Adipose tissue (tissue), 3 donors: ENCODE data around the gene CPN2. TPM values are rescaled to one million over a fixed set of nuclear protein-coding genes. Genes with fewer than 3 reads are reported as not detected.

Experiments used
- H3K27ac ChIP-seq: one replicate; pipeline ENCODE4 v1.5.1; 2013; ENCODE audit warnings: low read depth, low read length
- WGBS, 3 donors: extraction: QIAGEN DNeasy Blood & Tissue Kit; methylation state at CpG; one replicate each; pipeline ENCODE4 v1.1.7; 2013; 5-methylcytosine and 5-hydroxymethylcytosine counted together
- polyA plus RNA-seq, 3 donors: library from polyadenylated mRNA; stranded (reverse); fragments of 200-250 nt; gene quantifications; one replicate each; pipeline ENCODE4 v1.2.3, GENCODE V29; 2013
- donor health status: healthy with polysubstance abuse.
- donor health status: Bipolar disorder and iron deficiency.
- donor health status: healthy.

The CPN2 gene
- polyA plus RNA-seq, 3 donors, result 0.22 to 0.58 (median 0.27) TPM

DNA sequence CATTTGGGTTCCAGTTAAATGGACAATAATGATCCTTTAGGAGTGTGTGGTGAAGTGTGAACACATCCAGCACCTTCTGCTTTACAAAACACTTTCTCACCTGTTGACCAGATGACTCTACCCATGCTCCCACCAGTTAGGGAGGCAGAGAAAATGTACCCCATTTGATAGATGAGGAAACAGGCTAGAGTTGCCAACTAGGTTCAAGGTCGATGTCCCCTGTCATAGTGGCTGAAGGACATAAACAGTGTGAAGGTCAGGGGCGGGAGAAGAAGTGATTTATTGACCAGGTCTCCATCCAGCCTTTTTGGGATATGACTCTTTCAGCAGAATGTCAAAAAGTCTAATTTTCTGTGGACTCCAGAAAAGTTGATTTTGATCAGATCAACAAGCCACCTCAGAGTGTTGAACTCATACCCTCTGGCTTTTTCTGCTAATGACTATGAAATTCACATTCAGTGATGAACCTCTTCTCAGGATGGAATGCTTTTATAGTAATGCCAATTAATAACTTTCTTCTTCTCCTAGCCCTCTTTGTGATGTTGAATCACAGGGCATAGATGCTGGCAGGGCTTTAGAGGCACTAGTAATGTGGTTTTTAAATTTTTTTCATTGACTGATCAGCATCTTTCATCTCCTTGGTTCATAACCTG is 57.5 kb downstream of the CPN2 start:
- 56 to 94% (median 92%) methylated on average over 2 of the region's 2 CpGs for WGBS, 3 donors
- H3K27ac ChIP-seq, result no peak overlapping the region

DNA sequence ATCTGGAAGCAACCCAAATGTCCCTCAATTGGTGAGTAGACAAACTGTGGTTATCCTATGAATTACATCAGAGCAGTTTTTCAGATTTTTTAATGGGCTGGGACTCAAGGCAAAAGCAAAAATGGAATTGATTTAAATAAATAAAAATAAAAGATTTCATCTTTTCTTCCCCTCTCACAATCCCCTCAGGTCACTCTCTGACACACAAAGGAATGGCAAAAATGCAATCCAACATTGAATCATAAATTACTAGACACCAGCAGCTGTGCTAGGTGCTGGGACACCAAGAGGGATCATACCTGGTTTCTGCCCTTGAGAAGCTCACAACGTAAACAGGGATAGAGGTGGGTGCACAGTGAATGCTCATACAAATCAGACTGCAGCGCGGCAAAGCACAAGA is 58.8 kb downstream of the CPN2 start:
- no peak overlapping the region for H3K27ac ChIP-seq
- 92 to 96% (median 94%) methylated on average over 3 of the region's 3 CpGs for WGBS, 3 donors

Other genes with a start within 250 kb of the CPN2 start
- 10 to 100 TPM; 16.0 to 39.1 (median 17.4) TPM for gene HES1, start 215.2 kb downstream of the CPN2 start, polyA plus RNA-seq
- gene LRRC15, start 18.4 kb upstream of the CPN2 start, polyA plus RNA-seq, result under 1 TPM; 0.01 to 0.45 (median 0.40) TPM
- gene GP5, start 47.9 kb upstream of the CPN2 start, polyA plus RNA-seq, result under 1 TPM in 2 of 3 donors, not detected in 1; 0.05 to 0.09 TPM
- gene ATP13A3, start 135.7 kb upstream of the CPN2 start, polyA plus RNA-seq, result 10 to 100 TPM; 10.5 to 63.9 (median 15.4) TPM